ENCODE data around the gene DMTF1. TPM values are rescaled to one million over a fixed set of nuclear protein-coding genes. Genes with fewer than 3 reads are reported as not detected.

The DMTF1 gene
- total RNA-seq, 1 experiment from 2014 or later, result 79.7 TPM

- H3K4me3 Mint-ChIP-seq (ENCODE audit: unreplicated experiment), result no peak overlapping the region
- H3K4me1 Mint-ChIP-seq (ENCODE audit: insufficient read depth, unreplicated experiment), result no peaks in the 10 kb centered on the region
- H3K27me3 Mint-ChIP-seq (ENCODE audit: insufficient read depth, unreplicated experiment), result no peaks in the 10 kb centered on the region
- ChIA-PET POLR2A (no interaction called here), CTCF (interaction anchor here (0.6 kb wide), 1 partner anchor 154 kb away, joined by 3 read pairs; no protein-coding TSS in a partner anchor)
- no peaks in the 10 kb centered on the region for H3K36me3 Mint-ChIP-seq (ENCODE audit: insufficient read depth, unreplicated experiment)
- no peaks in the 10 kb centered on the region for H3K9me3 Mint-ChIP-seq (ENCODE audit: unreplicated experiment)
- DNase-seq (ENCODE audit: unreplicated experiment), result no peak
- BruUV-seq (replicated peaks), result no TSS peak
- intact Hi-C loops (cut with micrococcal nuclease), result no loop called here
- no peak overlapping the region for H3K27ac Mint-ChIP-seq (ENCODE audit: low read depth, unreplicated experiment)
- TF ChIP-seq, protein P1, sequence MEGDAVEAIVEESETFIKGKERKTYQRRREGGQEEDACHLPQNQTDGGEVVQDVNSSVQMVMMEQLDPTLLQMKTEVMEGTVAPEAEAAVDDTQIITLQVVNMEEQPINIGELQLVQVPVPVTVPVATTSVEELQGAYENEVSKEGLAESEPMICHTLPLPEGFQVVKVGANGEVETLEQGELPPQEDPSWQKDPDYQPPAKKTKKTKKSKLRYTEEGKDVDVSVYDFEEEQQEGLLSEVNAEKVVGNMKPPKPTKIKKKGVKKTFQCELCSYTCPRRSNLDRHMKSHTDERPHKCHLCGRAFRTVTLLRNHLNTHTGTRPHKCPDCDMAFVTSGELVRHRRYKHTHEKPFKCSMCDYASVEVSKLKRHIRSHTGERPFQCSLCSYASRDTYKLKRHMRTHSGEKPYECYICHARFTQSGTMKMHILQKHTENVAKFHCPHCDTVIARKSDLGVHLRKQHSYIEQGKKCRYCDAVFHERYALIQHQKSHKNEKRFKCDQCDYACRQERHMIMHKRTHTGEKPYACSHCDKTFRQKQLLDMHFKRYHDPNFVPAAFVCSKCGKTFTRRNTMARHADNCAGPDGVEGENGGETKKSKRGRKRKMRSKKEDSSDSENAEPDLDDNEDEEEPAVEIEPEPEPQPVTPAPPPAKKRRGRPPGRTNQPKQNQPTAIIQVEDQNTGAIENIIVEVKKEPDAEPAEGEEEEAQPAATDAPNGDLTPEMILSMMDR (IDR thresholded peaks at IDR 0.05; ENCODE audit: unreplicated experiment), result no peak
Observed at GRCh38 chr7:87116315-87116714, 35.9 kb upstream of the DMTF1 start.

DNA sequence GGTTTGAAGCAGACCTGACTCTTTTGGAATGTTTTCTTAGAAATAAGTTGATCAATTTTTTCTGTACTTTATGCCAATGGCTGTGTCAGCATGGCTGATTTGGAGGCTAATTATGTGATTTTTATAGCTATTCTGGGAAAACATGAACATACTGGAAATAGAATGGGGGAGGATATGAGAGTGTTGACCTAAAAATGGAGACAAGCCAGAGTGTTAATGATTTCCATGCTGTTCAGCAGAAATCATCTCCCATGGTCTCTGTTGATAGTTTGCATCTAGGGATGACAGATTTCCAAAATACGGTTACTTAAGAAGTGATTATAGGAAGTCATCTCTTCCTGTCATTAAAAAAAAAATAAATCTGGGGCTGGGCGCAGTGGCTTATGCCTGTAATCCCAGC is 32.7 kb upstream of the DMTF1 start:
- Mint-ChIP-seq H3K27me3 (ENCODE audit: insufficient read depth, unreplicated experiment) (peaks cover 1% of the 10 kb centered on the region), H3K4me1 (ENCODE audit: insufficient read depth, unreplicated experiment) (no peaks in the 10 kb centered on the region)

GRCh38 chr7:87123105-87123504 is 29.1 kb upstream of the DMTF1 start:
- BruUV-seq (replicated peaks), result no TSS peak
- H3K27ac Mint-ChIP-seq (ENCODE audit: low read depth, unreplicated experiment), result no peak overlapping the region
- intact Hi-C loops (cut with micrococcal nuclease), result no loop called here
- ChIA-PET CTCF (no interaction called here), POLR2A (interaction anchor here (1.2 kb wide), 1 partner anchor 9 kb away, joined by 3 read pairs; no protein-coding TSS in a partner anchor)
- no peak overlapping the region for H3K4me3 Mint-ChIP-seq (ENCODE audit: unreplicated experiment)
- DNase-seq (ENCODE audit: unreplicated experiment), result no peak
- no peaks in the 10 kb centered on the region for H3K9me3 Mint-ChIP-seq (ENCODE audit: unreplicated experiment)
- H3K36me3 Mint-ChIP-seq (ENCODE audit: insufficient read depth, unreplicated experiment), result no peaks in the 10 kb centered on the region
- TF ChIP-seq, protein P1 (IDR thresholded peaks at IDR 0.05; ENCODE audit: unreplicated experiment), result no peak
- no peaks in the 10 kb centered on the region for H3K4me1 Mint-ChIP-seq (ENCODE audit: insufficient read depth, unreplicated experiment)
- peaks cover 14% of the 10 kb centered on the region for H3K27me3 Mint-ChIP-seq (ENCODE audit: insufficient read depth, unreplicated experiment)

More for the DNA sequence above, 32.7 kb upstream of the DMTF1 start:
- TF ChIP-seq, protein P1 (IDR thresholded peaks at IDR 0.05; ENCODE audit: unreplicated experiment), result no peak
- Mint-ChIP-seq H3K27ac (ENCODE audit: low read depth, unreplicated experiment) (no peak overlapping the region), H3K36me3 (ENCODE audit: insufficient read depth, unreplicated experiment) (no peaks in the 10 kb centered on the region), H3K9me3 (ENCODE audit: unreplicated experiment) (no peaks in the 10 kb centered on the region), H3K4me3 (ENCODE audit: unreplicated experiment) (no peak overlapping the region)
- no TSS peak for BruUV-seq (replicated peaks)
- intact Hi-C loops (cut with micrococcal nuclease), result no loop called here
- ChIA-PET CTCF (interaction anchor here (0.9 kb wide), 1 partner anchor 29 kb away, joined by 3 read pairs; no protein-coding TSS in a partner anchor), POLR2A (no interaction called here)
- no peak for DNase-seq (ENCODE audit: unreplicated experiment)

DNA sequence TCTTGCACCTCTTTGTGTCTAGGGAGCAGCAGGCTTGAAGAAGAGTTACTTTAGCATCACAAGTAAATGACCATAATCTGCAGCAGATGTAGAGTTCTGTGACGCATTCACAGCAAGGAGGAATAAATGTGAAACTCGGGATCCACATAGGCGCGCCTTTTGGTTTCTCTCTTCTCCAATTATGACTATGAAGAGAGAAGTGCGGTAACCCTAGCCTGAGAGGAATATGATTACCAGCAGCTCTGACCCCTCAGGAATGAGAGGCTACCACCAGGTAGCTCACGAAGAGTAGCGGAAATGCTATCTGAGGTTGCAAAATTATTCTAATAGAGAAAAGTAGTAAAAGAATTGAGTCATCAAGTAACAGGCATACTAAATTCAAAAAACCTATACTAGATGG is 25.2 kb upstream of the DMTF1 start:
- Mint-ChIP-seq H3K27ac (ENCODE audit: low read depth, unreplicated experiment) (no peak overlapping the region), H3K9me3 (ENCODE audit: unreplicated experiment) (no peaks in the 10 kb centered on the region), H3K36me3 (ENCODE audit: insufficient read depth, unreplicated experiment) (no peaks in the 10 kb centered on the region), H3K4me1 (ENCODE audit: insufficient read depth, unreplicated experiment) (no peaks in the 10 kb centered on the region), H3K4me3 (ENCODE audit: unreplicated experiment) (no peak overlapping the region), H3K27me3 (ENCODE audit: insufficient read depth, unreplicated experiment) (peaks cover 14% of the 10 kb centered on the region)
- no TSS peak for BruUV-seq (replicated peaks)
- TF ChIP-seq, protein P1 (IDR thresholded peaks at IDR 0.05; ENCODE audit: unreplicated experiment), result no peak
- CTCF ChIA-PET, result no interaction called here
- POLR2A ChIA-PET, result no interaction called here
- no peak for DNase-seq (ENCODE audit: unreplicated experiment)
- intact Hi-C loops (cut with micrococcal nuclease), result no loop called here
